DOHH2 (cell line): ENCODE data around the gene SPSB1.

Experiments
- CTCF ChIP-seq: fragments of 200-600 bp; sonication (generic); IDR thresholded peaks from one replicate; pipeline ENCODE4 v1.5.1; 2014; ENCODE audit warnings: antibody characterized with exemption, mild to moderate bottlenecking, low read depth, low read length; ENCODE audit not compliant: poor library complexity, severe bottlenecking
- EZH2phosphoT487 ChIP-seq: fragments of 200-600 bp; sonication (generic); IDR thresholded peaks from 2 replicates; pipeline ENCODE4 v1.6.1; 2017; ENCODE audit warnings: borderline replicate concordance, mild to moderate bottlenecking, antibody characterized with exemption, low read length, moderate library complexity, mixed read lengths

GRCh38 chr1:9261496-9261895 lies 31.2 kb upstream of the SPSB1 start:
- TF ChIP-seq EZH2phosphoT487 (no peak), CTCF (no peak)
